HG02973 (cell line): ENCODE data around the gene CACNA2D3.

Experiments used
- ATAC-seq: cut with Tn5 transposase; IDR thresholded peaks from one replicate; pipeline ENCODE4 v1.9.1; 2021; ENCODE audit warnings: moderate library complexity; ENCODE audit not compliant: unreplicated experiment

Gene CACNA2D3

GRCh38 chr3:54361746-54362283 is 239.5 kb downstream of the CACNA2D3 start:
- ATAC-seq, result no peak

- no peak for ATAC-seq
Measured at GRCh38 chr3:54366007-54366750, 243.8 kb downstream of the CACNA2D3 start.

- ATAC-seq, result no peak
Measured at GRCh38 chr3:54366839-54367238, 244.5 kb downstream of the CACNA2D3 start.

- no peak for ATAC-seq
Measured at GRCh38 chr3:54372232-54372631, 249.9 kb downstream of the CACNA2D3 start.

- ATAC-seq, result no peak
Measured at GRCh38 chr3:54374214-54374852, 252.0 kb downstream of the CACNA2D3 start.

GRCh38 chr3:54376142-54376807 is 253.9 kb downstream of the CACNA2D3 start:
- ATAC-seq, result no peak

GRCh38 chr3:54376939-54377578 is 254.7 kb downstream of the CACNA2D3 start:
- no peak for ATAC-seq

- ATAC-seq, result no peak
Measured at GRCh38 chr3:54378184-54378583, 255.8 kb downstream of the CACNA2D3 start.

GRCh38 chr3:54384279-54384678 is 261.9 kb downstream of the CACNA2D3 start:
- no peak for ATAC-seq

- ATAC-seq, result no peak
Measured at GRCh38 chr3:54390582-54390981, 268.2 kb downstream of the CACNA2D3 start.

GRCh38 chr3:54393150-54393549 is 270.8 kb downstream of the CACNA2D3 start:
- ATAC-seq, result no peak

GRCh38 chr3:54408328-54408727 is 286.0 kb downstream of the CACNA2D3 start:
- no peak for ATAC-seq

- ATAC-seq, result no peak
Measured at GRCh38 chr3:54421943-54422342, 299.6 kb downstream of the CACNA2D3 start.

- ATAC-seq, result no peak
Measured at GRCh38 chr3:54424292-54424691, 301.9 kb downstream of the CACNA2D3 start.

- ATAC-seq, result no peak
Measured at GRCh38 chr3:54426381-54426780, 304.0 kb downstream of the CACNA2D3 start.

- no peak for ATAC-seq
Measured at GRCh38 chr3:54427501-54427900, 305.1 kb downstream of the CACNA2D3 start.

- no peak for ATAC-seq
Measured at GRCh38 chr3:54427941-54428871, 305.9 kb downstream of the CACNA2D3 start.

GRCh38 chr3:54432975-54433374 is 310.6 kb downstream of the CACNA2D3 start:
- ATAC-seq, result no peak

GRCh38 chr3:54433846-54434245 is 311.5 kb downstream of the CACNA2D3 start:
- no peak for ATAC-seq

GRCh38 chr3:54434756-54435155 is 312.4 kb downstream of the CACNA2D3 start:
- ATAC-seq, result no peak
